HG03575 (cell line): Measurements from ENCODE around the gene FBXL20.
"Not testable (repeated sequence)": the region's sequence is repeated elsewhere in the genome, so short reads cannot be mapped to it uniquely, and the experiment has no call there.

ENCODE experiments used
- ATAC-seq: cut with Tn5 transposase; IDR thresholded peaks from one replicate; pipeline ENCODE4 v1.9.1; 2021; ENCODE audit not compliant: unreplicated experiment, insufficient number of reproducible peaks, low FRiP score; ENCODE audit errors: extremely low read depth

FBXL20 gene

DNA sequence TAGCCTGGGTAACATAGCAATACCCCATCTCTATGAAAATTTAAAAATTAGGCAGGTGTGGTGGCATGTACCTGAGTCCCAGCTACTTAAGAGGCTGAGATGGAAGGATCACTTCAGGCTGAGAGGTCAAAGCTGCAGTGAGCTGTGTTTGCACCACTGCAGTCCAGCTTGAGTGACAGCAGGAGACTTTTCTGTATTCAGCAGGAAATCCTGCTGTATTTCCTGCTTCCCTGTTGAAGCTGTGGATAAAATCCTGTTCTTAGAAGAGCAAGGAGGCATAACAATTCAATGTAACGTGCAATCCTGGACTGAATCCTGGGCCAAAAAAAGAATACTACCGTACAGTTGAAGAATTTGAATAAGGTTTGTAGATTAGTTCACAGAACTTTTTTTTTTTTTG lies 62.2 kb downstream of the FBXL20 start:
- ATAC-seq, result no peak

GRCh38 chr17:39337649-39338048 lies 63.8 kb downstream of the FBXL20 start:
- ATAC-seq, result not testable (repeated sequence)

- ATAC-seq, result no peak
Measured at GRCh38 chr17:39335704-39336223, 65.7 kb downstream of the FBXL20 start.

DNA sequence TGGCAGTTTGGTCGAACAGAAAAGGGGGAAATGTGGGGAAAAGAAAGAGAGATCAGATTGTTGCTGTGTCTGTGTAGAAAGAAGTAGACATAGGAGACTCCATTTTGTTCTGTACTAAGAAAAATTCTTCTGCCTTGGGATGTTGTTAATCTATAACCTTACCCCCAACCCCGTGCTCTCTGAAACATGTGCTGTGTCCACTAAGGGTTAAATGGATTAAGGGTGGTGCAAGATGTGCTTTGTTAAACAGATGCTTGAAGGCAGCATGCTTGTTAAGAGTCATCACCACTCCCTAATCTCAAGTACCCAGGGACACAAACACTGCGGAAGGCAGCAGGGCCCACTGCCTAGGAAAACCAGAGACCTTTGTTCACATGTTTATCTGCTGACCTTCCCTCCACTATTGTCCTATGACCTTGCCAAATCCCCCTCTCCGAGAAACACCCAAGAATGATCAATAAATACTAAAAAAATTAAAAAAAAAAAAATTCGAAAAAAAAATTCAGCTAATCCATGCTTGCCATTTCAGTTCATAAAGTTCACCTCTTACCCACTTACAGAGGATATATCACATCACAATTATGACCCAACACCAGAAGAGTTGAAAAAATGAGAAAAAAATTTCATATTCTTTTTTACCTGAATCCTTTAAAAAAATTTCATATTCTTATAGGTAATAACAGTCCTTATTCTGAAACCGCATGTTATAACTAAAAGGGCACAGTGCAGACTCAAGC lies 67.2 kb downstream of the FBXL20 start:
- not testable (repeated sequence) for ATAC-seq

- no peak for ATAC-seq
Measured at GRCh38 chr17:39332092-39332491, 69.3 kb downstream of the FBXL20 start.

- ATAC-seq, result no peak
Measured at GRCh38 chr17:39328815-39329214, 72.6 kb downstream of the FBXL20 start.

- ATAC-seq, result no peak
Measured at GRCh38 chr17:39327109-39327508, 74.3 kb downstream of the FBXL20 start.

- ATAC-seq, result no peak
Measured at GRCh38 chr17:39325528-39326240, 75.7 kb downstream of the FBXL20 start.

DNA sequence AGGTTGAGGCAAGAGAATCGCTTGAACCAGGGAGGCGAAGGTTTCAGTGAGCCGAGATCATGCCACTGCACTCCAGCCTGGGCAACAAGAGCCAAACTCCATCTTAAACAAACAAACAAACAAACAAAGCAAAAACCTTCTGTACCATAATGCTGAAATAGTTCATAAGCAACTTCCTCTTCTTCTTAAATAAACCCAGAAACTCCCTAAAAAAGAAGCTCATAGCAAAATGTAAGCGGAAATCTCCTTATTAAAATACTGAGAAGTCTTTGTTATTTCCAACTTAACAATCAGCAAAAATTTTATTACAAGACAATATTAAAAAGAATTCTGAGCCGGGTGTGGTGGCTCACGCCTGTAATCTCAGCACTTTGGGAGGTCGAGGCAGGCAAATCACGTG lies 82.8 kb downstream of the FBXL20 start:
- no peak for ATAC-seq

DNA sequence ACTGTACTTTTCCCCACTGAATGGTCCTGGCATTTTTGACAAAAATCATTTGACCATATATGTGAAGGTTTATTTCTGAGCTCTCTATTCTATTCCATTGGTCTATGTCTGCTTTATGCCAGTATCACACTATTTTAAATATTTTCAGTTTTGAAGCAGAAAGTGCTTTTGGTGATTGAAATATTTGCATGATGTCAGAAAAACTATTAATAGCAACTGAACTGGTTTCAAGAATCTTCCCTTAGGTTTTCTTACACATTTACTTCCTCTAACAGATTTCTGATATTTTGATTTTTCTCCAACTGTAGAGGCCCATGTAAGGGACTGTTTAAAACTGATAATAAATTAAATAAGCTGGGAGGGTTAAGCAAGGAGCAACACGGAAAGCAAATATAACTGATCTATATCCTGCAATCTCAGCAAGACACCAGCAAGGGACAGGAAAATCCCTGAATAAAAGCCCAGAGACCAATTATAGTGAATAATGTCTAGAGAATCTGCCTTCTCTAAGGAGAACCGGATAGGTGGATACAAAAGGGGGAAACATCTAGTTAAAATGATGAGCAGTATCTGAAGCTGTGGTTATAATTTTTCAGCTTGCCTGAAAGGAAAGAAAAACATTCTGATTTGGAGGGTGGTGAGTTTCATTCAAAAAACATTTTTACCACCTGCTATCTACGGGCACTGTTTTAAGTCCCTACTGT lies 94.8 kb downstream of the FBXL20 start:
- no peak for ATAC-seq

GRCh38 chr17:39305978-39306377 lies 95.4 kb downstream of the FBXL20 start:
- no peak for ATAC-seq

DNA sequence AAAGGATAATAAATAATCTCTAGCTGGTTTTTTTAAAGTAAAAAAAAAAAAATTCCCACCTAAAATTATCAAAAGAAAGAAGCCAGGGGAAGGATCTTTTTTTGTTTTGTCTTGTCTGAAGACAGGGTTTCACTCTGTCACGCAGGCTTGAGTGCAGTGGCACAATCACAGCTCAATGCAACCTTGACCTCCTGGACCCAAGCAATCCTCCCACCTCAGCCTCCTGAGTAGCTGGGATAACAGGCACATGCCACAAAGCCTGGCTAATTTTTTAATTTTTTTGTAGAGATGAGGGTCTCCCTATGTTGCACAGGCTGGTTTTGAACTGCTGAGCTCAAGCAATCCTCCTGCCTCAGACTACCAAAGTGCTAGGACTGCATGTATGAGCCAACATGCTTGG lies 97.2 kb downstream of the FBXL20 start:
- ATAC-seq, result no peak

GRCh38 chr17:39294060-39294459 lies 107.4 kb downstream of the FBXL20 start:
- no peak for ATAC-seq

GRCh38 chr17:39292546-39292945 lies 108.9 kb downstream of the FBXL20 start:
- not testable (repeated sequence) for ATAC-seq

DNA sequence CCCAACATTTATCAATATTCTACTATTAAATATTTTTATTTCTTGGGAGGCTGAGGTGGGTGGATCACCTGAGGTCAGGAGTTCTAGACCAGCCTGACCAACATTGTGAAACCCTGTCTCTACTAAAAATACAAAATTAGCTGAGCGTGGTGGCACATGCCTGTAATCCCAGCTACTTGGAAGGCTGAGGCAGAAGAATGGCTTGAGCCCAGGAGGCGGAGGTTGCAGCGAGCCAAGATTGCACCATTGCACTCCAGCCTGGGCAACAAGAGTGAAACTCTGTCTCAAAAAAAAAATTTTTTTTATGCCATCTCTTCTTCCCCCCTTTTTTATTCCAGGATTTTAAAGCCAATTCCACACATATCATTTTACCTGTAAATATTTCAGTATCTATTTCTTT lies 114.9 kb downstream of the FBXL20 start:
- not testable (repeated sequence) for ATAC-seq

GRCh38 chr17:39284685-39285084 lies 116.7 kb downstream of the FBXL20 start:
- ATAC-seq, result no peak

DNA sequence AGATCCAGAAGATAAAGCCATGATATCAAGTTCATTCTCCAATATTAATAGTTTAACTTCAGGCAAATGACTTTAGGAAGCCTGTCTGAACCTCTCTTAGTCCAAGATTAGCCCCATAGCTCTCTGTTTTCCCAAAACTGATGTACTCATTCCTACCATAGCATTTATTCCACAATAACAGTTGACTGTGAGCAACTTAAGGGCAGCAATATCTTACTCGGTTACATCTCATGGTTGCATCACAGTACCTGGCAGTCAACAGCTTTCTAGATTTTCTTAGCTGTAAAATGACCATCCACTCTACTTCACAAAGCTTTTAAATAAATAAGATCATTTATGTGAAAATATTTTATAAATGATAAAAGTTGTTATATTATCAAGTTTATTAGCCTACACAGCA lies 117.5 kb downstream of the FBXL20 start:
- no peak for ATAC-seq

DNA sequence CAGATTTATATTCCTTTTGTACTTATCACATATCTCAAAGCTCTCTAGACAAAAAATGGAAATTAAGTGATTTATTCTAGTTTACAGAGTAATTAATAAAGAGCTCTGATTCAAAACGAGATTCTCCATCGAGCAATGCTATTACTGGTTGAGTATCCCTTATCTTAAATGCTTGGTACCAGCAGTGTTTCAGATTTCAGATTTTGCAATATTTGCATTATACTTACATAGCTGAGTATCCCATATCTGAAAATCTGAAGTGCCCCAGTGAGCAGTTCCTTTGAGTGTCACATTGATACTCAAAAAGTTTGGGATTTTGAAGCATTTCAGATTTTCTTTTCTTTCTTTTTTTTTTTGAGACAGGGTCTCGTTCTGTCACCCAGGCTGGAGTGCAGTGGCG lies 118.3 kb downstream of the FBXL20 start:
- no peak for ATAC-seq

DNA sequence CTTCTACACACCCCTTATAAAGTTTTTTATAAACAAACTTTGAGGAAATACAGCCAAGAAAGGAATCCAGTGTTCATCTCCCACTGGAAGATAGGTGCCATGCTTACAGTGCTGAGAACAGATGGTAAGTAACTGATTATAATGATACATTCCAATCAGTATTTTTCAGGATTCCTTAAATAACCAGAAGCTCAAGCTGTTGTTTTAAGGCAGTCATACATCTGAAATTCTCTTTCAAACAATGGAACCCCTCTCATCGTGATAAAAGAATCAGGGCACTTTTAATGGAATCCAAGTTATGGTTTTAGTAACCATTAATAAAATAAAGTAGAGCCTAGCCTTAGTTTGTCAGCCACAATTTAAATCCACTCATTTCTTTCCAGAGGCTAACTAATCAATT lies 119.6 kb downstream of the FBXL20 start:
- ATAC-seq, result no peak

- ATAC-seq, result not testable (repeated sequence)
Measured at GRCh38 chr17:39278246-39278645, 123.2 kb downstream of the FBXL20 start.
